NCI-H446 (cell line): ENCODE results near the gene TFF3.

Source experiments
- DNase-seq, 2 experiments: peaks; one replicate each; lab custom pipeline; 2025; lab: John Stamatoyannopoulos, UW

Gene TFF3

DNA sequence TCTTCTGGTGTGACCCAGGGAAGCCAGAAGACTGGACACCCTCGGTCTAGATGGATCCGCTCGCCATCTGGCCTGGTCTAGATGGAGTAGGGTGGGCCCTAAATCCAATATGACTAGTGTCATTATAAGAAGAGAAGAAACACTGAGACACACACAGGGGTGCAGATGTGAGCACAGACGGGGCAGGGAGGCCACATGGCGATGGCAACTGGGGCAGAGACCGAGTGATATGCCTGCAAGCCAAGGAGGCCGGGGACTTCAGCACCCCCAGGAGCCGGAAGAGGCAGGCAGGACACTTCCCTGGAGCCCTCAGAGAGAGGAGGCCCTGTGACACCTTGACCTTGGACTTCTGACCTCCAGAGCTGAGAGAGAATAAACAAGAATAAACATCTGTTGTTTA is 5.6 kb upstream of the TFF3 start:
- no peak for DNase-seq

DNA sequence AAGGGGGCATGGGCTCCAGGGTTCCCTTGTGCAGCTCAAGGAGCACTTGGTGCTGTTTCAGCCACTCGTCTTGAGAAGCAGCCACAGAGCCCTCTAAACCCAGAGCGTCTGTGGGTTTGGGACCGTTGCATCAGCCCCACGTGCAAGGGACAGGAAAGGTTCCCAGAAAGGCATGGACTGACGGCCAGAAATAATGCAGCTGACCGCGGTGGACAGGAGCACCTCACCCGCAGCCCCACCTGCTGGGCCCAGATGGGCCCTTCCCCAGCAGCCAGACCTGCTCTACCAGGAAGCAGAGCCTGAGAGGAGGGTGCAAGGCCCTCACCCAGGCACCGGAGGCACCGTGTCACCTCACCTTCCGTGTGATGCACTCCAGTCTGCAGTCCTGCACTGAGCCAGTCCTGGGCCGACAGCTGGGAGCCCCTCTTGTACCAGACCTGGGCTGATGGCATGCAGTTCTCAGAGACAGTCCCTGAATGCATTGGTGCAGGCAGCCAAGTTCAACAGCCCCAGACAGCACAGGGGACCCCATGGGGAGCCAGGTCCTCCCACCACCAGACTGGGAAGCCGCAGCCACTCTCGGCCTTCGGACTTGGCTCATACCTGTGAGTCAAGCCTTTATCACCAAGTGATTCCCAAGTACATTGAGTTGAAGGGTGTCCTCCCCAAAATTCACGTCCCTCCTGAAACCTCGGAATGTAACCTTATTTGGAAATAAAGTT is 4.8 kb upstream of the TFF3 start:
- no peak for DNase-seq

- DNase-seq: no peak
Measured at GRCh38 chr21:42319376-42319775, 4.2 kb upstream of the TFF3 start.

- no peak for DNase-seq
Measured at GRCh38 chr21:42317826-42318746, 2.9 kb upstream of the TFF3 start.

- no peak for DNase-seq
Measured at GRCh38 chr21:42317341-42317741, 2.1 kb upstream of the TFF3 start.

DNA sequence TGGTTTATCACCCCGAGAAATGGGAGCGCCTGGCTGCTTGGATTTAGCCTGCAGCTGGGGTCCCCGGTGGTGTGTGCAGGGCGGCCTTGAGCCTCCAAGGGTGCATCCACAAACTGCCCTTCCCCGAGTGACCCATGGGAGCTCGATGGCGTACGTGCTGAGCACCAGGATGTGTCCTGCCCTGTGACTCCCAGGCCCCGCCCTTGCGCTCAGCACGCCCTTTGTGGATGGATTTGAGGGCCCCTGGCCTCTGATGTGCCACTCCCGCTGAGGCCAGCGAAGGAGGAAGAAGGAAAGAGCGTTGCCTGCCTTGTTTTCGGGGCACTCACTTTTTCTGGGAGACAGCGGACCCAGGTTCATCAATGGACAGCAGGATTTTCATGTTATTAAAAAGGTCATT is 1.7 kb upstream of the TFF3 start:
- DNase-seq: no peak

DNA sequence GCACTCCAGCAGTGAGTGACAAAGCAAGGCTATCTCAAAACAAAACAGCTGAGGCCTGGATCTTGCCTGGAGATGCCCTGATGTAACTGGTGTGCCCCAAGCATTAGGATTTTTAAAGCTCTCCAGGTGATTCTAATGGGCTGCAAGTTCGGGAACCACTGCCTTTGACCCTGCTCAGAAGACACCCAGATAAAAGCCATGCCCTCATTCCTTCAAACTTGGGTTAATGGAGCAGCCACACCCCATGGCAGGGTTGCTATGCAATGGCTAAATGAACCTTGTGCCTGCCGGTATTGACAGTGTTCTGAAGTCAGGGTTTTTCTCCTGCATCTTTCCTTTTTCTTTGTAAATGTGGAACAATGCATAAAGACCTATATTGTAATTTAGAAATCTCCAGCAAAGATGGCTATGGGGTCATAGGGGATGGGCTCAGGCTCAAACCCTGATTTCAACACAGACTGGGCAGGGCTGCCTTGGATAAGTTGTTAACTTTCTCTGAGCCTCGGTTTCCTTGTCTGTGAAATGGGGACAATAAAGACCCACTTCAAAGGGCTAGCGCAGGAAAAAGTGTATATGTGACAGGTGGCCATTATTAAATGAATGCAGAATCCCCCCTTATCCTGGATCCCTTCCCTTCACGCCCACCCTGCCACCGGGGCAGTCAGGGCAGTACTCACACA is 453 bp downstream of the TFF3 start:
- DNase-seq: no peak

DNA sequence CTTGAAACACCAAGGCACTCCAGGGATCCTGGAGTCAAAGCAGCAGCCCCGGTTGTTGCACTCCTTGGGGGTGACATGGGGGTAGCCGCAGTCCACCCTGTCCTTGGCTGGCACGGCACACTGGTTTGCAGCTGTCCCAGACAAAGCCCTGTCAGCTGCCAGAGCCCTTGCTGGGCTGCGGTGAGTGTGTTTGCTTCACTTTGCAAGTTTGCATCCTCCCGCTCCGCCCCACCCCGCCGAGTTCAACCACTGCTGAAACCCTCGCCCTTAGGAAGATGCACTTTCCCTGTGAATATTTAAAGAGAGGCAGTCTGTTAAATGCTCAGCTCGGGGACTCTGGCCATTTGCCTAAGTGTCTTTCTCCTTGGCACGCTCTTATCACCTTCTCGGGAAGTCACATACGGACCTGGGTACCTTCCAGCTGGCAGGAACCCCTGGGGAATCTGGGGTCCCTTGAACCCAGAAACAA is 1.7 kb downstream of the TFF3 start:
- no peak for DNase-seq

DNA sequence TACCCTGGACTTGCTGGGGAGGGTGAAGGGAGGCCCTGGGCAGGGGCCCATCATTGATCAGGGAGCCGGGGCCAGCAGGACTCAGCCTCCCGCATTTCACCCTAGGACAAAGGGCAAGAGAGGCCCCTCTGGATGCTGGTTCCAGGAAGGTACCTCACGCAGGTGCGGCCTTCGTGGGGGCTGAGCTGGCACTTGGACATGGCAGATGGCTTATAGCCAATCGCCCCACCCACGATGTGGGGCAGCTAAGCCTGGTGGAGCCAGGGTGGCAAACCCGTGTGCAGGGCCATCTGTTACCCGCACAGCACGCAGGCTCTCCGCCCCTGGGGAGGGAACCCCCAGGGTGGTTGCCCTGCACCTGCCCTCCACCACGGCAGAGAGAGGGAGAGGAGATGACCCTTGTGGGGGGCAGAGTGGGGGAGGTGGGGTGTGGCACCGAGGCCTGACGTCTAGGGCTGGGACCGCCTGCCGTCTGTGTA is 2.5 kb downstream of the TFF3 start:
- no peak for DNase-seq

DNA sequence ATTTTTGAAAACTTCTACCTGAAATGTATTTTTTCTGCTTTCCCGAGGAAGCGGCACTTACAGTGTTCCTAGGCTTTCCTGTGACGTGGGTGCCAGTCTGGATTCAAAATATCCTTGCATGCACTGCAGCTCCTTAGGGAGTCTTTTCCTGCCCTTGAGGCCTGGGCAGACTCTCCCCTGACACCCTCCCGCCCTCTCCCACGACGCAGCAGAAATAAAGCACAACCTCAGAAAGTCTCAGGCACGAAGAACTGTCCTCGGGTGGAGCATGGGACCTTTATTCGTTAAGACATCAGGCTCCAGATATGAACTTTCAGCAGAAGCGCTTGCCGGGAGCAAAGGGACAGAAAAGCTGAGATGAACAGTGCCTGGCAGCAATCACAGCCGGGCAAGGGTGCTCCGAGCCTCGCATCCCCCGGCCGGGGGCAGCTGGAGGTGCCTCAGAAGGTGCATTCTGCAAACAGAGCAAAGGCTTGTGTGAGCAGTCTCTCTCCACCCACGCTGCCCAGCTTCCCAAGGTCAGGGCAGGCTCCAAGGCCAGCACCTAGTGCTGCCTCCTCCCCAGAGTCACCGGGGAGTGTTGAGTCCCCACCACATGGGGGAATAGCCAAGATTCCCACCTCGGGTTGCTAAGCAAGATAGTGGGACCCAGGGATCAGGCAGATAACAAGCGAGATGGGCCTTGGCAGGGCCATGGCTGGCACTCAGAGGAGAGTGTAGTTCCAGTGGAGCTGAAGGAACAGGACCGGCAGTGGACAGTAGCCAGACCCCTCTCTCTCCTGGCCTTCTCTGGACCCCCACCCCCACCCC is 3.2 kb downstream of the TFF3 start:
- no peak for DNase-seq

DNA sequence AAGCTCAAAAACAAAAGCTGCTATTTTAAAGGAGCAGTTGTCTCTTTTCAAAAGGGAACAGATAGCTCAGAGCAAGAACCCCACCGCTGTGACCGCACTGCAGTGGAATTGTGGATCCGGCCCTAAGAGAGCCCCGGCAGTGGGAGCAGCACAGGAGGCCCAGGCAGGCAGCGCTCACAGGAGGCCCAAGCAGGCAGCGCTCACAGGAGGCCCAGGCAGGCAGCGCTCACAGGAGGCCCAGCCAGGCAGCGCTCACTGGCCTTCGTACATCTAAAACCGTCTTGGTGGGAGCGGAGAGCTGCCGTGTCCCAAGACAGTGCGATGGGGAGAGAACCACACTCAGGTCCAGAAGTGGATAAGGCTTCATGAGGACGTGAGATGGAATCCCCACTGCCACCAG is 4.0 kb downstream of the TFF3 start:
- DNase-seq: no peak

GRCh38 chr21:42310411-42311001 is 4.7 kb downstream of the TFF3 start:
- DNase-seq: no peak

- no peak for DNase-seq
Measured at GRCh38 chr21:42309753-42310213, 5.4 kb downstream of the TFF3 start.

DNA sequence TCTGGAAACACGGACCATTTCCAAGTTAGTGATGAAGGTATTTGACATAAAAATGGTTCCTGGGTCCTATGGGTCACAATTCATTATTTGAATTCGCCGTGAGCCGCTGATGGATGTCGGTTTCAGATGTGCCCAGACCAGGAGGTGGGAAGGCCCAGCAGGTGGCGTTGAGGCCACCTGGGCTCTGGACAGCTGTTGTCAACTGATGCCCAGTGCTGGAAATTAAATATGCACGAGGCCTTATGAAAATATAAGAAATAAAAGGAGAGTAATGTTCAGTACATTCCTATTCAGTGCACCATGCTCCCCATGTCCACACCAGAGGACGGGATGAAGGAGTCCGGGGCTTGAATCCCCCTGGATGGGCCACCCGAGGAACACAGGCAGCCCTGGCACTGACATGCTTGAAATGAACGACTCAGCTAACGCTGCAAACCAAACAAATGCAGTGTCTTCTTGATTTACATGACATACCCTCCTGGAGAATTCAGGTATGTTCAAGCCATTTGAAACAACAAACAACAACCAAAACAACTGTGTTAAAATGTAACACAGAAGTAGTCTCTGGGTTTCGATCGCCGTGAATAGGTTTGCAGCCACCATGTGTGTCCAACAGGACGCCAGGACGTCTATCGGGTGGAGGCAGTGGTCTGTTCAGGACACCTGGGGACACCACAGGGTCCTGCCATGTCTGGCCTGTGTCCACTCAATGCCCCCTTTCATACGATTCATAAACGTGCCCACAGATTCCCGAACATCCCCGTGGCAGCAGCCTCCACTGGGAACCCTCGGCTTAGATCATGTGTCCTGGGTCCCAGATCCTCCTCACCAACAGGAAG is 6.1 kb downstream of the TFF3 start:
- no peak for DNase-seq

DNA sequence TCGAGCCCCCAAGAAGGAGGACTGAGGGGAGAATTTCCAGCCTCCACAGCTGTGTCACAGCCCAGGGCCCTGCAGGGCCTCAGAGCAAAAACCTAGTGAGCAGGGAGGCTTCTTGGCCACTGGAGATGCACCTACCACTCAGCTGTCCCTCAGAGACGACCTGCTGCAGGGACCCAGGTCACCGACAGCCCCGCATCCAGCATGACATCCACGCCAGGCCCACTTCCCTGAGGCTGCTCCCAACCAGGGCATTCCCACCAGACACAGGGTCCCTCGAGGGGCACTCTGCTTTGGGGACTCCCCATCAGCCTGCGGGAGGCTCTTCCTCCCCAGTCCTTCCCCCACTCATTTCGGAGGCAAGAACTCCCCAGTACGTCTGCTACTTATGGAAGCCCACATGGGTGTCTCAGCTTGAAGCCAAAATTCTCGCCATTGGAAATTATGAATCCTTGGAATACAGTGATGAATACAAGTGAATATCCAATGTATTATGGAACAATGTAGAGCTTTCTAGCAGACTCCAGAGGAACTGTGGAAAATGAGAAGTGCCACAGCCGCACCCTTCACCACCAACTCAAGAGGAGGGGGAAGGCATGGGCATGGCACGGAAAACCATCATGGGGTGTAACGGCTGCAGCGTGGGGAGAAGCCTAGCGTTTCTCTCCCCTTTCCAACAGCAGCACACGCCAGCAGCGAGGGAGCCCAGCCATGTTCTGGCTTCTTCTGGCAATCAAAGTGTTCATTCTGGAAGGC is 6.9 kb downstream of the TFF3 start:
- DNase-seq: no peak

DNA sequence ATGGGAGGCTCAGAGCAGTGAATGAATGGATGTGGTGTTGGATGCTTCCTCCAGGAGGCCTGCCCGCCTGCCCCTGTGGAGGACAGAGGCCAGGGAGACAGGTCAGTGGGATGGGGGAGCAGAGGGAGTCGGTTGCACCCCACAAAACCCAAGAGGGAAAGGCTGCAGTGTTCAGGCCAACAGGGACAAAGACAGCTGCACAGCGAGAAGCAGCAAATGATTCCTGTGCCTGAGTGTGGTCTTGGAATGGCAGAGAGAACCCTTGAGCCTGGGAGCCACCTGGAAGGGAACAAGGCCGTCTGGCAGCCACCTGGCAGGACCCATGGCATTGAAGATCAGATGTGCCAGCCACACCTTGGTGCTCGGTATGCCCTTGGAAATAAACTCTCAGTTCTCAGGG is 8.1 kb downstream of the TFF3 start:
- DNase-seq: no peak

DNA sequence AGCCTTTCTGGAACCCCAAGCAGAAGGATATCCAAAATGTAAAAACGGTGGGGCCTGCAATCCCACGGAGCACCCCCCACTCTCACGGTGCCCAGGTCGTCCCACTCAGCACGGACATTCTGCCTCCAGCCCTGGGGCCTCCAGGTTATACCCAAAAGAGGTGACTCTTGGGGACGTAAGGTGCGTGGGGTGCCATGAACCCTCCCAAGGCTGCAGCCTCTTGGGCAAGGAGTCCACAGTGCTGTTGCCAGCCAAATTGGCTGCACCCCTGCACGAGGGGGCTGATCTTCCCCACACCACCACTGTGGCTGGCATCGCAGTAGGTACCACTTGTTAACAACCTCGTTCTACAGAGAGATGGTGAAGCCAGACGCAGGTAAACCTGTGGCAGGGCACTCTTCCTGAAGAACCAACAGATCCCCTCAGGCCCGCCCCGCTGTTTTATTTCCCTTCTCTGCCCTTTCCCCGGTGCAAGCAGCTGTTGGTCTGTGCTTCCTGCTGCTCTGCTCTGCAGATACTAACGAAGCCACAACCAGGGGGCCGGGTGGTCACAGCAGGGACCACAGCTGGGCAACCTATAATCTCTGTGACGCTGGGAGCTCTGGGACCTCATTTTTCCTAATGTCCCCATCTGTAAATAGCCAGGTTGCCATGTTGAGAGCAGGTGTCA is 8.7 kb downstream of the TFF3 start:
- no peak for DNase-seq

- no peak for DNase-seq
Measured at GRCh38 chr21:42305707-42306147, 9.5 kb downstream of the TFF3 start.
